DND-41 (cell line): ENCODE data around the gene TNS1.

ENCODE experiments used
- ATAC-seq: fragments of 200-7000 bp; cut with Tn5 transposase; 3 replicates; pipeline ENCODE4 v1.9.1; 2021; ENCODE audit warnings: low read depth; ENCODE audit not compliant: insufficient read depth
- DNase-seq: peaks from one replicate; pipeline ENCODE4 v3.0.0-alpha.2; 2020
- H2AFZ ChIP-seq: 2 replicates; pipeline ENCODE4 v1.6.0; 2012; ENCODE audit warnings: low read depth, low read length
- H3K27ac ChIP-seq: 2 replicates; pipeline ENCODE4 v1.5.1; 2012; ENCODE audit warnings: low read length, inconsistent platforms
- H3K27me3 ChIP-seq: fragments of 200-600 bp; sonication (generic); 2 replicates; pipeline ENCODE4 v1.6.0; 2012; ENCODE audit warnings: low read length, mild to moderate bottlenecking, inconsistent platforms; ENCODE audit not compliant: insufficient read depth, poor library complexity
- H3K36me3 ChIP-seq: 2 replicates; pipeline ENCODE4 v1.5.1; 2012; ENCODE audit warnings: low read length, inconsistent platforms; ENCODE audit not compliant: insufficient read depth
- H3K4me1 ChIP-seq: 2 replicates; pipeline ENCODE4 v1.5.1; 2012; ENCODE audit warnings: mild to moderate bottlenecking, low read length; ENCODE audit not compliant: insufficient read depth
- H3K4me2 ChIP-seq: 2 replicates; pipeline ENCODE4 v1.6.0; 2012; ENCODE audit warnings: mild to moderate bottlenecking, moderate library complexity, low read length, inconsistent platforms; ENCODE audit not compliant: insufficient read depth
- H3K4me3 ChIP-seq, 2 experiments: fragments of 200-600 bp in 1 of 2; shearing (Covaris generic) in 1 of 2; 2 replicates each; pipeline ENCODE4 v1.5.1; 2012 to 2016; ENCODE audit warnings: inconsistent platforms in 2 of 2, low read length in 2 of 2, mild to moderate bottlenecking in 2 of 2, low read depth in 1 of 2, moderate library complexity in 1 of 2
- H3K79me2 ChIP-seq: 2 replicates; pipeline ENCODE4 v1.6.0; 2012; ENCODE audit warnings: low read length, inconsistent platforms; ENCODE audit not compliant: insufficient read depth
- H3K9ac ChIP-seq: 2 replicates; pipeline ENCODE4 v1.6.0; 2012; ENCODE audit warnings: low read depth, mild to moderate bottlenecking, inconsistent platforms, low read length, moderate library complexity
- H3K9me3 ChIP-seq: 2 replicates; pipeline ENCODE4 v1.5.1; 2012; ENCODE audit warnings: low read length, moderate library complexity, mild to moderate bottlenecking, inconsistent platforms; ENCODE audit not compliant: insufficient read depth, severe bottlenecking
- H4K20me1 ChIP-seq: 2 replicates; pipeline ENCODE4 v1.6.0; 2012; ENCODE audit warnings: low read length; ENCODE audit not compliant: insufficient read depth
- EZH2 ChIP-seq: IDR thresholded peaks from 3 replicates; pipeline ENCODE4 v1.6.1; 2012; ENCODE audit warnings: borderline replicate concordance, low read depth, mild to moderate bottlenecking, moderate library complexity, low read length, inconsistent platforms; ENCODE audit not compliant: severe bottlenecking
- TF ChIP-seq, protein P1 (sequence below): IDR thresholded peaks from 2 replicates; pipeline ENCODE4 v1.5.1; 2012; ENCODE audit warnings: borderline replicate concordance, low read length, moderate library complexity, mild to moderate bottlenecking; ENCODE audit not compliant: poor library complexity, severe bottlenecking; ENCODE audit errors: extremely low read depth

Gene TNS1

DNA sequence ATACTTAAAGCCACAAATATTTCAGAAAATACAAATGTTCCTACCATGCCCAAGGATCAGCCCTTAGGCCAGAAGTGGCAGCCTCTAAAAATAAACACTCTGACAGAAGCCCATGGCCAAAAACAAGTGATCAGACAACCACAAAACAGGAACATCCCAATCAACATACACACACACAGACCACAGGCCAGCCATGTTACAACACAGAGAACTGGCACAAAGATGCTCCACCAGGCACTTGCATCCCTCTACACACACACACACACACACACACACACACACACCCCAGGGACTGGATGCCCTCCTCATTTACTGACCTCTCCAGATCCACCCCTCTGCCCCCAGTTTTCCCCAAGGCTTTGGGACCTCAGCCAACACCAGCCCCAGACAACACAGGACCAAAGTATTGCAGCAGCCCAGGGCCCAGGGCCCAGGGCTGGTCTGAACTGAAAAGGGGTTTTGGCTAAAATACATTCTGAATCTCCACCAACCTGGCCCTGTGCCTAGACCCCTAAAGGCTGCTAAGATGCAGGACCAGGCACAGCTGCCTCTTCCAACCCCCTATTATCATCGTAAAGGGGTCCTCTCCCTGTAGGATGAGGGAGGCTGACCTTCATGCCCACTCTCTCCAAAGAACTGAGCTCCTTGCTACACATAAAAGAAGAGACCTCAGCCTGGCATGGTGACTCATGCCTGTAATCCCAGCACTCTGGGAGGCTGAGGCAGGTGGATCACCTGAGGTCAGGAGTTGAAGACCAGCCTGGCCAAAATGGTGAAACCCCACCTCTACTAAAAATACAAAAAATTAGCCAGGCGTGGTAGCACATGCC, 151.4 kb downstream of the TNS1 start:
- Histone ChIP-seq H3K4me1 (no peaks in the 10 kb centered on the region), H3K36me3 (no peaks in the 10 kb centered on the region), H3K27ac (no peak overlapping the region), H3K9ac (no peak overlapping the region), H4K20me1 (no peaks in the 10 kb centered on the region), H3K4me3 (no peak overlapping the region), H3K79me2 (no peaks in the 10 kb centered on the region), H3K4me2 (no peak overlapping the region), H3K9me3 (no peaks in the 10 kb centered on the region), H3K27me3 (peaks cover 16% of the 10 kb centered on the region), H2AFZ (no peak overlapping the region)
- TF ChIP-seq, protein P1, sequence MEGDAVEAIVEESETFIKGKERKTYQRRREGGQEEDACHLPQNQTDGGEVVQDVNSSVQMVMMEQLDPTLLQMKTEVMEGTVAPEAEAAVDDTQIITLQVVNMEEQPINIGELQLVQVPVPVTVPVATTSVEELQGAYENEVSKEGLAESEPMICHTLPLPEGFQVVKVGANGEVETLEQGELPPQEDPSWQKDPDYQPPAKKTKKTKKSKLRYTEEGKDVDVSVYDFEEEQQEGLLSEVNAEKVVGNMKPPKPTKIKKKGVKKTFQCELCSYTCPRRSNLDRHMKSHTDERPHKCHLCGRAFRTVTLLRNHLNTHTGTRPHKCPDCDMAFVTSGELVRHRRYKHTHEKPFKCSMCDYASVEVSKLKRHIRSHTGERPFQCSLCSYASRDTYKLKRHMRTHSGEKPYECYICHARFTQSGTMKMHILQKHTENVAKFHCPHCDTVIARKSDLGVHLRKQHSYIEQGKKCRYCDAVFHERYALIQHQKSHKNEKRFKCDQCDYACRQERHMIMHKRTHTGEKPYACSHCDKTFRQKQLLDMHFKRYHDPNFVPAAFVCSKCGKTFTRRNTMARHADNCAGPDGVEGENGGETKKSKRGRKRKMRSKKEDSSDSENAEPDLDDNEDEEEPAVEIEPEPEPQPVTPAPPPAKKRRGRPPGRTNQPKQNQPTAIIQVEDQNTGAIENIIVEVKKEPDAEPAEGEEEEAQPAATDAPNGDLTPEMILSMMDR = no peak
- TF ChIP-seq EZH2 = no peak
- DNase-seq = no peak
- ATAC-seq = no peak

DNA sequence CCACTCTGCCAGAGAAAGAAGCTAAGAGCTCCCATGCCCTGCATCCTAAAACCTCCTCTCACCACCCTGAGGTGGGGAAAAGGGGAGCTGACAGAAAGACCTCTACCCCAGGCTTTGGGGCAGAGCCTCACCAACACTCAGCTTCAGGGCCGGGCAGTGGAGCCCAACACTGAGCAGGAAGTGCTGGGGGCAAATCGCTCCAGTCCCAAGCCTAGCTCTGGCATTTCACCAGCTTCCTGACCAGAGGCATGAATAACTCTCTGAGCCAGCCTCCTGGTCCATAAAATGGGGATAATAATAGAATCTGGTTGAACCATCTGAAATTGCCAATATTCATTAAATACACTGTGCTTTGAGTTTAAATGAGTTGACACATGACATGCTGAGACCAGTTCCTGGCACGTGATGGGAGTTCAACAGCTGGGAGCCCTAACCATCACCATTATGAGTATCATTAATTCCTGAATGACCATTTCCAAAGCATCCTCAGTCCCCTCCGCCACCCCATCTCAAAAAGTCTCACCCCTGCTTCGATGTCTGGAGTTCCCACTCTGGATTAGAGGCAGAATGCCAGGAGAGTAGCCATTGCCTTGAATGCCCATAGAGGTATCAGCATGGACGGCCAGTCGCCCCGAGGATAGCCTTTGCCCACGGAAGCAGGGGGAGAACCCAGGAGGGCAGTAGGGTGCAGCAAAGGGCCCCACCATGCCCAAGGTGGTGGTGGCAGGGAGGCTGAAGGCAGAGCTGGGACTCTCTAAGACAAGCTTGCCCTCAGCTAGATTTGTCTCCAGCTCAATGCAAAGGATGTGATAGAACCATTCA, 153.4 kb downstream of the TNS1 start:
- H3K9ac ChIP-seq = no peak overlapping the region
- H3K4me2 ChIP-seq = no peak overlapping the region
- peaks cover 8% of the 10 kb centered on the region for H3K27me3 ChIP-seq
- no peak overlapping the region for H2AFZ ChIP-seq
- ATAC-seq (no peak), DNase-seq (no peak)
- H3K36me3 ChIP-seq = no peaks in the 10 kb centered on the region
- H3K9me3 ChIP-seq = peaks cover 5% of the 10 kb centered on the region
- H3K79me2 ChIP-seq = no peaks in the 10 kb centered on the region
- no peak for TF ChIP-seq EZH2
- TF ChIP-seq, protein P1 = no peak
- no peak overlapping the region for H3K27ac ChIP-seq
- no peaks in the 10 kb centered on the region for H3K4me1 ChIP-seq
- H4K20me1 ChIP-seq = no peaks in the 10 kb centered on the region
- H3K4me3 ChIP-seq = no peak overlapping the region

DNA sequence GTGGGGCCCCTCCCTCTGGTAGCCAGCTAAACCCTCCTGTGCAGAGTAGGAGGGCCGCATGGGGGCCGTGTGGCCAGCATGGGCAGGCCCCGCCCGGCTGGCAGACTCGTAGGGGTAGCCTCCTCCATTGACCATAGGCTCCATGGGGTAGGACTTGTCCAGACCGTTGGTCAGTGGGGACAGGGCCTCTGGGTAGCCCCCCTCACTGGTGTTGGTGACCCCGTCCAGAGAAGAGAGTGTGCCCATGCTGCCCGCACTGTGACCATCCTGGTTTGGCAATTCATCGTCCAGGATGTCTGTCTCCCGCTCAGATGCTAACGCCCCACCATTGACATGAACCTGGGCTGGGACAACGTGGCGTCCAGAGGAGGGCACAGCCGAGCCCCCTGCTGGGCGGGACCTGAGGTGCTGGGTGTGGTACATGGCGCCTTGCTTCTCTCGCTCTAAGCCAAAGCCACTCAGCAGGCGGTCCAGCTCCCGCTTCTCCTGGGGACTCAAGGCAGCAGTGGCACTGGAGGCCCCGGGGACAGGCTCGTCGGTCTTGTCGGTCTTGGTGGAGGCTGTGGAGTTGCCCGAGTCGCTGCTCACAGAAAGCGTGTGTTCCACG, 154.3 kb downstream of the TNS1 start:
- Histone ChIP-seq H3K36me3 (no peaks in the 10 kb centered on the region), H4K20me1 (no peaks in the 10 kb centered on the region)
- TF ChIP-seq, protein P1 = no peak
- TF ChIP-seq EZH2 = no peak

More for the DNA sequence above, 154.3 kb downstream of the TNS1 start:
- Histone ChIP-seq H2AFZ (no peak overlapping the region), H3K9me3 (peaks cover 5% of the 10 kb centered on the region), H3K27ac (no peak overlapping the region), H3K27me3 (peaks cover 6% of the 10 kb centered on the region), H3K4me1 (no peaks in the 10 kb centered on the region), H3K79me2 (no peaks in the 10 kb centered on the region), H3K4me3 (no peak overlapping the region), H3K9ac (no peak overlapping the region), H3K4me2 (no peak overlapping the region)
- DNase-seq (no peak), ATAC-seq (no peak)
